Kidney (tissue), 14 donors: ENCODE results near the gene NUP107. TPM values are rescaled to one million over a fixed set of nuclear protein-coding genes. Genes with fewer than 3 reads are reported as not detected.

Experiments
- DNase-seq, 5 donors: peaks; one replicate each; pipeline ENCODE4 v3.0.0-alpha.2; 2013 to 2020
- FAIRE-seq: peaks from 2 replicates; lab custom pipeline; 2012; peaks lifted over from hg19 to GRCh38; lab: Jason Lieb, UNC
- H3K27ac ChIP-seq, 2 donors: one replicate each; pipeline ENCODE4 v1.7.0; 2013; ENCODE audit warnings: low read depth in 2 of 2, low read length in 2 of 2, inconsistent platforms in 1 of 2
- H3K27me3 ChIP-seq: one replicate; pipeline ENCODE4 v1.7.1; 2013; ENCODE audit warnings: low read length, inconsistent platforms; ENCODE audit not compliant: control insufficient read depth, insufficient read depth
- H3K36me3 ChIP-seq, 3 donors: one replicate each; pipeline versions ENCODE4 v1.7.0 to v1.7.1; 2013; ENCODE audit warnings: low read length in 3 of 3, control low read depth in 1 of 3, inconsistent platforms in 1 of 3; ENCODE audit not compliant: insufficient read depth in 3 of 3, control insufficient read depth in 2 of 3
- H3K4me1 ChIP-seq, 3 donors: one replicate each; pipeline versions ENCODE4 v1.7.0 to v1.7.1; 2013; ENCODE audit warnings: low read length in 3 of 3, inconsistent platforms in 1 of 3, low read depth in 1 of 3; ENCODE audit not compliant: control insufficient read depth in 2 of 3, insufficient read depth in 2 of 3
- H3K4me3 ChIP-seq, 3 donors: one replicate each; pipeline versions ENCODE4 v1.7.0 to v1.8.1; 2013; ENCODE audit warnings: low read length in 3 of 3, control low read depth in 1 of 3, inconsistent platforms in 1 of 3
- H3K9ac ChIP-seq, 3 donors: one replicate each; pipeline versions ENCODE4 v1.7.0 to v1.7.1; 2013; ENCODE audit warnings: low read length in 3 of 3, control low read depth in 1 of 3, inconsistent platforms in 1 of 3
- H3K9me3 ChIP-seq, 3 donors: one replicate each; pipeline versions ENCODE4 v1.7.0 to v1.7.1; 2013; ENCODE audit warnings: low read length in 3 of 3, control low read depth in 1 of 3, inconsistent platforms in 1 of 3; ENCODE audit not compliant: control insufficient read depth in 2 of 3, insufficient read depth in 1 of 3
- intact Hi-C: fragments of 100-400 bp; cut with DNase I; formaldehyde crosslinking; loops from one replicate; pipeline ENCODE4 v1.11.1; 2022
- polyA plus RNA-seq: library from polyadenylated mRNA; stranded (reverse); fragments of 350-450 nt; fragmentation: Illumina TruSeq; extraction: RNeasy Lipid Tissue Mini Kit (QIAGEN cat#74804); gene quantifications from one replicate; pipeline ENCODE4 v1.2.3, GENCODE V29; 2014; ENCODE audit warnings: low read depth, low replicate concordance; ENCODE audit not compliant: insufficient read depth
- total RNA-seq: library from RNA; stranded (reverse); fragmentation: NEBNext Ultra II Directional; extraction: Animal tissue kit (Norgen Biotek cat#: 25700); gene quantifications from one replicate; pipeline ENCODE4 v1.2.1, GENCODE V29; 2021
- TF ChIP-seq, protein P1 (sequence below): IDR thresholded peaks from 3 replicates; pipeline ENCODE4 v1.5.1; 2012; ENCODE audit warnings: mild to moderate bottlenecking, moderate library complexity, borderline replicate concordance; ENCODE audit not compliant: insufficient read depth; ENCODE audit errors: extremely low read depth
- donor health status: control.
- donor health status: control.
- donor health status: control.
- donor health status: control.
- donor health status: control.
- donor health status: DM: yes; HTN: yes; CAD: no.
- donor health status: Normal renal cell carcinoma (clear cell type).

Gene NUP107
- total and polyA plus RNA-seq, 2 donors from 2014 or later, result 10.6 to 34.4 TPM

DNA sequence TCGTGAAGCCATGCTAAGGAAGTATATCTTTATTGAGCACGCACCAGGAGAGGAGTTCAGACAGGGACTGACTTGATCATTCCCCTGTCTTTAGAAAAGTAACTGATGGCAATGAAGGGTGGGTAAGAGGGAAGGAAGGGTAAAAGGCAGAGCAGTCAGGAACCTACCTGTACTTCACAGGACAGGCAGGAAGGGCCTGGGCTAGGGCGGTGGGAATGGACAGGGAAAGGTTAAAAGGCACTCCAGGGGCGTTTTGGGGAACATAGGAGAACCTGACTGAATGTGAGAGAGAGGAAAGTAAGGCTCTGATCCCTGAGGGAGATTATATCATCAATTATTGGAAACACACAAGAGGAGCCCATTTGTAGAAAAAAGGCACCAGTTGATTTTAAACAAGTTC, 63.1 kb downstream of the NUP107 start:
- intact Hi-C loops, result no loop called here
- FAIRE-seq (no peak), DNase-seq (no peak)
- Histone ChIP-seq H3K27me3 (no peaks in the 10 kb centered on the region), H3K9me3 (no peaks in the 10 kb centered on the region), H3K36me3 (peaks cover 0 to 5% (median 2%) of the 10 kb centered on the region in 3 donors), H3K27ac (no peak overlapping the region), H3K4me3 (no peak overlapping the region), H3K4me1 (no peaks in the 10 kb centered on the region), H3K9ac (no peak overlapping the region)
- TF ChIP-seq, protein P1, sequence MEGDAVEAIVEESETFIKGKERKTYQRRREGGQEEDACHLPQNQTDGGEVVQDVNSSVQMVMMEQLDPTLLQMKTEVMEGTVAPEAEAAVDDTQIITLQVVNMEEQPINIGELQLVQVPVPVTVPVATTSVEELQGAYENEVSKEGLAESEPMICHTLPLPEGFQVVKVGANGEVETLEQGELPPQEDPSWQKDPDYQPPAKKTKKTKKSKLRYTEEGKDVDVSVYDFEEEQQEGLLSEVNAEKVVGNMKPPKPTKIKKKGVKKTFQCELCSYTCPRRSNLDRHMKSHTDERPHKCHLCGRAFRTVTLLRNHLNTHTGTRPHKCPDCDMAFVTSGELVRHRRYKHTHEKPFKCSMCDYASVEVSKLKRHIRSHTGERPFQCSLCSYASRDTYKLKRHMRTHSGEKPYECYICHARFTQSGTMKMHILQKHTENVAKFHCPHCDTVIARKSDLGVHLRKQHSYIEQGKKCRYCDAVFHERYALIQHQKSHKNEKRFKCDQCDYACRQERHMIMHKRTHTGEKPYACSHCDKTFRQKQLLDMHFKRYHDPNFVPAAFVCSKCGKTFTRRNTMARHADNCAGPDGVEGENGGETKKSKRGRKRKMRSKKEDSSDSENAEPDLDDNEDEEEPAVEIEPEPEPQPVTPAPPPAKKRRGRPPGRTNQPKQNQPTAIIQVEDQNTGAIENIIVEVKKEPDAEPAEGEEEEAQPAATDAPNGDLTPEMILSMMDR, result no peak

- TF ChIP-seq, protein P1, result no peak
- Histone ChIP-seq H3K9me3 (no peaks in the 10 kb centered on the region), H3K4me1 (no peaks in the 10 kb centered on the region), H3K9ac (no peak overlapping the region), H3K27ac (no peak overlapping the region), H3K27me3 (no peaks in the 10 kb centered on the region), H3K36me3 (peaks cover 0 to 8% (median 5%) of the 10 kb centered on the region in 3 donors), H3K4me3 (no peak overlapping the region)
- intact Hi-C loops, result no loop called here
- no peak for DNase-seq
- FAIRE-seq, result no peak
Observed at GRCh38 chr12:68750506-68750905, 63.7 kb downstream of the NUP107 start.

- TF ChIP-seq, protein P1, result no peak
- Histone ChIP-seq H3K9ac (no peak overlapping the region), H3K4me1 (no peaks in the 10 kb centered on the region), H3K27me3 (no peaks in the 10 kb centered on the region), H3K36me3 (peaks cover 2 to 8% (median 5%) of the 10 kb centered on the region in 3 donors), H3K27ac (no peak overlapping the region), H3K9me3 (no peaks in the 10 kb centered on the region), H3K4me3 (no peak overlapping the region)
- FAIRE-seq (no peak), DNase-seq (no peak)
- intact Hi-C loops, result no loop called here
Observed at GRCh38 chr12:68755536-68756243, 68.9 kb downstream of the NUP107 start.
